HepG2 (cell line): ENCODE measurements around the gene MYCBP2.

Experiments used
- AHR ChIP-seq: IDR thresholded peaks from 2 replicates; pipeline ENCODE4 v1.6.1; 2018; ENCODE audit warnings: missing genetic modification reagents, missing compliant biosample characterization
- CCAR2 ChIP-seq: fragments of 200-400 bp; formaldehyde crosslinking; optimal IDR thresholded peaks from 2 replicates; pipeline ENCODE3; 2018; ENCODE audit warnings: low read depth, mild to moderate bottlenecking, low read length, moderate library complexity
- ELF4 ChIP-seq: sonication (generic); formaldehyde crosslinking; IDR thresholded peaks from 2 replicates; pipeline ENCODE4 v1.5.0; 2020; ENCODE audit warnings: missing genetic modification reagents, mild to moderate bottlenecking, moderate library complexity, borderline replicate concordance
- EP300 ChIP-seq, 3 experiments: sonication (generic) in 1 of 3; formaldehyde crosslinking in 1 of 3; IDR thresholded peaks; 2 replicates each; pipeline versions ENCODE4 v1.5.1 to v1.6.1; 2011 to 2020; ENCODE audit warnings: low read depth in 2 of 3, low read length in 2 of 3, borderline replicate concordance in 1 of 3, improper control_type of control experiment in 1 of 3, mild to moderate bottlenecking in 1 of 3, missing genetic modification reagents in 1 of 3, moderate library complexity in 1 of 3
- JUNB ChIP-seq: sonication (generic); formaldehyde crosslinking; IDR thresholded peaks from 2 replicates; pipeline ENCODE4 v1.8.0; 2022; ENCODE audit warnings: missing genetic modification reagents, mild to moderate bottlenecking, borderline replicate concordance
- POLR2AphosphoS5 ChIP-seq: IDR thresholded peaks from 2 replicates; pipeline ENCODE4 v1.6.1; 2012; ENCODE audit warnings: low read depth, low read length
- RNF219 ChIP-seq: sonication (generic); formaldehyde crosslinking; IDR thresholded peaks from 2 replicates; pipeline ENCODE4 v1.5.0; 2020; ENCODE audit warnings: mild to moderate bottlenecking, missing genetic modification reagents
- SMAD3 ChIP-seq: sonication (generic); formaldehyde crosslinking; IDR thresholded peaks from 2 replicates; pipeline ENCODE4 v1.4.0; 2020; ENCODE audit warnings: missing genetic modification reagents
- ZBTB8A ChIP-seq: sonication (generic); formaldehyde crosslinking; IDR thresholded peaks from 2 replicates; pipeline ENCODE4 v1.4.0; 2020; ENCODE audit warnings: mild to moderate bottlenecking, low read depth, missing genetic modification reagents, borderline replicate concordance
- ZNF335 ChIP-seq: sonication (generic); formaldehyde crosslinking; IDR thresholded peaks from 2 replicates; pipeline ENCODE4 v1.4.0; 2020; ENCODE audit warnings: missing genetic modification reagents
- ZNF790 ChIP-seq: sonication (generic); formaldehyde crosslinking; IDR thresholded peaks from 2 replicates; pipeline ENCODE4 v1.8.0; 2022; ENCODE audit warnings: missing genetic modification reagents, mild to moderate bottlenecking, borderline replicate concordance
- TF ChIP-seq, protein P1 (sequence below): sonication (generic); formaldehyde crosslinking; IDR thresholded peaks from 2 replicates; pipeline ENCODE4 v1.4.0; 2020; ENCODE audit warnings: missing genetic modification reagents
- TF ChIP-seq, protein P2 (sequence below): sonication (generic); formaldehyde crosslinking; IDR thresholded peaks from 2 replicates; pipeline ENCODE4 v1.4.0; 2020; ENCODE audit warnings: missing genetic modification reagents

GRCh38 chr13:77359171-77359570 lies 32.3 kb upstream of the MYCBP2 start:
- TF ChIP-seq, protein P1, sequence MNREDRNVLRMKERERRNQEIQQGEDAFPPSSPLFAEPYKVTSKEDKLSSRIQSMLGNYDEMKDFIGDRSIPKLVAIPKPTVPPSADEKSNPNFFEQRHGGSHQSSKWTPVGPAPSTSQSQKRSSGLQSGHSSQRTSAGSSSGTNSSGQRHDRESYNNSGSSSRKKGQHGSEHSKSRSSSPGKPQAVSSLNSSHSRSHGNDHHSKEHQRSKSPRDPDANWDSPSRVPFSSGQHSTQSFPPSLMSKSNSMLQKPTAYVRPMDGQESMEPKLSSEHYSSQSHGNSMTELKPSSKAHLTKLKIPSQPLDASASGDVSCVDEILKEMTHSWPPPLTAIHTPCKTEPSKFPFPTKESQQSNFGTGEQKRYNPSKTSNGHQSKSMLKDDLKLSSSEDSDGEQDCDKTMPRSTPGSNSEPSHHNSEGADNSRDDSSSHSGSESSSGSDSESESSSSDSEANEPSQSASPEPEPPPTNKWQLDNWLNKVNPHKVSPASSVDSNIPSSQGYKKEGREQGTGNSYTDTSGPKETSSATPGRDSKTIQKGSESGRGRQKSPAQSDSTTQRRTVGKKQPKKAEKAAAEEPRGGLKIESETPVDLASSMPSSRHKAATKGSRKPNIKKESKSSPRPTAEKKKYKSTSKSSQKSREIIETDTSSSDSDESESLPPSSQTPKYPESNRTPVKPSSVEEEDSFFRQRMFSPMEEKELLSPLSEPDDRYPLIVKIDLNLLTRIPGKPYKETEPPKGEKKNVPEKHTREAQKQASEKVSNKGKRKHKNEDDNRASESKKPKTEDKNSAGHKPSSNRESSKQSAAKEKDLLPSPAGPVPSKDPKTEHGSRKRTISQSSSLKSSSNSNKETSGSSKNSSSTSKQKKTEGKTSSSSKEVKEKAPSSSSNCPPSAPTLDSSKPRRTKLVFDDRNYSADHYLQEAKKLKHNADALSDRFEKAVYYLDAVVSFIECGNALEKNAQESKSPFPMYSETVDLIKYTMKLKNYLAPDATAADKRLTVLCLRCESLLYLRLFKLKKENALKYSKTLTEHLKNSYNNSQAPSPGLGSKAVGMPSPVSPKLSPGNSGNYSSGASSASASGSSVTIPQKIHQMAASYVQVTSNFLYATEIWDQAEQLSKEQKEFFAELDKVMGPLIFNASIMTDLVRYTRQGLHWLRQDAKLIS (CRISPR knock-in tag): no peak
- no peak for TF ChIP-seq ZBTB8A (CRISPR knock-in tag)
- no peak for TF ChIP-seq POLR2AphosphoS5
- no peak for TF ChIP-seq ELF4 (CRISPR knock-in tag)
- no peak for TF ChIP-seq EP300 (IDR thresholded peaks at IDR 0.05; ENCODE audit: low read depth in 2 of 2, low read length in 2 of 2)
- TF ChIP-seq EP300 (CRISPR knock-in tag; IDR thresholded peaks at IDR 0.05; ENCODE audit: borderline replicate concordance): no peak
- TF ChIP-seq ZNF790 (CRISPR knock-in tag): no peak
- no peak for TF ChIP-seq AHR (CRISPR knock-in tag)
- TF ChIP-seq CCAR2: no peak
- no peak for TF ChIP-seq RNF219
- TF ChIP-seq, protein P2, sequence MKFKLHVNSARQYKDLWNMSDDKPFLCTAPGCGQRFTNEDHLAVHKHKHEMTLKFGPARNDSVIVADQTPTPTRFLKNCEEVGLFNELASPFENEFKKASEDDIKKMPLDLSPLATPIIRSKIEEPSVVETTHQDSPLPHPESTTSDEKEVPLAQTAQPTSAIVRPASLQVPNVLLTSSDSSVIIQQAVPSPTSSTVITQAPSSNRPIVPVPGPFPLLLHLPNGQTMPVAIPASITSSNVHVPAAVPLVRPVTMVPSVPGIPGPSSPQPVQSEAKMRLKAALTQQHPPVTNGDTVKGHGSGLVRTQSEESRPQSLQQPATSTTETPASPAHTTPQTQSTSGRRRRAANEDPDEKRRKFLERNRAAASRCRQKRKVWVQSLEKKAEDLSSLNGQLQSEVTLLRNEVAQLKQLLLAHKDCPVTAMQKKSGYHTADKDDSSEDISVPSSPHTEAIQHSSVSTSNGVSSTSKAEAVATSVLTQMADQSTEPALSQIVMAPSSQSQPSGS (CRISPR knock-in tag): no peak
- TF ChIP-seq ZNF335: no peak
- no peak for TF ChIP-seq JUNB (CRISPR knock-in tag)
- no peak for TF ChIP-seq SMAD3
